Measurements from ENCODE around the gene UBE2S.

Gene UBE2S

DNA sequence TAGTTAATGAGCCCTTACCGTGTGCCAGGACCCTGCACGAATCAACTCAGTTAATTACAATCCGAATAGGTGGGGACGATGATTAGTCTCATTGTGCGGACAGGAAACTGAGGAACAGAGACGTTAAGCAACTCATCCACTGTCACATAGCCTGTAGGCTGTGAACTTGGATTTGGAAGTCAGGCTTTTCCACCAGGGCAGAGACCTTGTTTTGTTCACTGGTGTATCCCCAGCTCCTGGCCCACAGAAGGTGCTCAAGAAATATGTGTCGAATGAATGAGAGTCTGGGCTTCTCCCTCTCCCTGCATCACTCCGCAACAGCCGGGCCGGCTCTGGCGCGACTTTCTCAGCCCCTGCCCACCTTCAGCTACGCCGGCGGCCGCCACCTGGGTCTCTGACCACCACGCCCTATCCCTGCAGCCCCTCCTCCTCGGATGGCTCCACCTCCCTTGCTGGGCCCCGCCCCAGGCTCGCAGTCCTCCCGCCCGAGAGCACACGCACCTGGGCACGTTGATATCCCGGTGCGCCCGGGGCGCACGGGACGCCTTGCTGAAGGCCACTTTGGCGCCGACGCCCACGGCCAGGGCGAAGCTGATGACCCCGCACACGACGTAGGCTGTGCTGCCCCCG, 34.2 kb upstream of the UBE2S start:
- TF ChIP-seq ZNF311 (tag by site-specific recombination; IDR thresholded peaks at IDR 0.05; ENCODE audit: borderline replicate concordance) (no peak), ZFHX2 (tag by site-specific recombination; conservative IDR thresholded peaks at IDR 0.05) (peak; percentile 72), ZBTB8A (tag by site-specific recombination; IDR thresholded peaks at IDR 0.05) (peak; percentile 54), ZNF501 (tag by site-specific recombination; IDR thresholded peaks at IDR 0.05) (no peak), ZNF335 (tag by site-specific recombination; conservative IDR thresholded peaks at IDR 0.05) (0 out of 2 replicates have a peak, but pooled peaks have one; percentile 14), ZNF768 (tag by site-specific recombination; IDR thresholded peaks at IDR 0.05) (0 out of 2 replicates have a peak, but pooled peaks have one; percentile 27), GLIS2 (tag by site-specific recombination; IDR thresholded peaks at IDR 0.05) (0 out of 2 replicates have a peak, but pooled peaks have one; percentile 23), KLF1 (tag by site-specific recombination; IDR thresholded peaks at IDR 0.05) (peak; percentile 76; the same call in 1 of the 2 replicates), ZNF146 (tag by site-specific recombination; IDR thresholded peaks at IDR 0.05) (no peak), EGR2 (tag by site-specific recombination; IDR thresholded peaks at IDR 0.05; ENCODE audit: low read depth) (0 out of 2 replicates have a peak, but pooled peaks have one; percentile 11), KLF9 (tag by site-specific recombination; IDR thresholded peaks at IDR 0.05; ENCODE audit: low read depth) (peak; percentile 18; the same call in 1 of the 2 replicates), SP3 (tag by site-specific recombination; IDR thresholded peaks at IDR 0.05) (peak; percentile 72), GLIS1 (tag by site-specific recombination; IDR thresholded peaks at IDR 0.05) (peak; percentile 22; the same call in 1 of the 2 replicates), SP2 (tag by site-specific recombination; IDR thresholded peaks at IDR 0.05) (peak; percentile 34)
- TF ChIP-seq, protein P1, sequence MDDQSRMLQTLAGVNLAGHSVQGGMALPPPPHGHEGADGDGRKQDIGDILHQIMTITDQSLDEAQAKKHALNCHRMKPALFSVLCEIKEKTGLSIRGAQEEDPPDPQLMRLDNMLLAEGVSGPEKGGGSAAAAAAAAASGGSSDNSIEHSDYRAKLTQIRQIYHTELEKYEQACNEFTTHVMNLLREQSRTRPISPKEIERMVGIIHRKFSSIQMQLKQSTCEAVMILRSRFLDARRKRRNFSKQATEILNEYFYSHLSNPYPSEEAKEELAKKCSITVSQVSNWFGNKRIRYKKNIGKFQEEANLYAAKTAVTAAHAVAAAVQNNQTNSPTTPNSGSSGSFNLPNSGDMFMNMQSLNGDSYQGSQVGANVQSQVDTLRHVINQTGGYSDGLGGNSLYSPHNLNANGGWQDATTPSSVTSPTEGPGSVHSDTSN (CRISPR knock-in tag; IDR thresholded peaks at IDR 0.05), result 0 out of 2 replicates have a peak, but pooled peaks have one; percentile 22
- TF ChIP-seq, protein P2, sequence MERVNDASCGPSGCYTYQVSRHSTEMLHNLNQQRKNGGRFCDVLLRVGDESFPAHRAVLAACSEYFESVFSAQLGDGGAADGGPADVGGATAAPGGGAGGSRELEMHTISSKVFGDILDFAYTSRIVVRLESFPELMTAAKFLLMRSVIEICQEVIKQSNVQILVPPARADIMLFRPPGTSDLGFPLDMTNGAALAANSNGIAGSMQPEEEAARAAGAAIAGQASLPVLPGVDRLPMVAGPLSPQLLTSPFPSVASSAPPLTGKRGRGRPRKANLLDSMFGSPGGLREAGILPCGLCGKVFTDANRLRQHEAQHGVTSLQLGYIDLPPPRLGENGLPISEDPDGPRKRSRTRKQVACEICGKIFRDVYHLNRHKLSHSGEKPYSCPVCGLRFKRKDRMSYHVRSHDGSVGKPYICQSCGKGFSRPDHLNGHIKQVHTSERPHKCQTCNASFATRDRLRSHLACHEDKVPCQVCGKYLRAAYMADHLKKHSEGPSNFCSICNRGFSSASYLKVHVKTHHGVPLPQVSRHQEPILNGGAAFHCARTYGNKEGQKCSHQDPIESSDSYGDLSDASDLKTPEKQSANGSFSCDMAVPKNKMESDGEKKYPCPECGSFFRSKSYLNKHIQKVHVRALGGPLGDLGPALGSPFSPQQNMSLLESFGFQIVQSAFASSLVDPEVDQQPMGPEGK (tag by site-specific recombination; IDR thresholded peaks at IDR 0.05), result peak; percentile 49
- TF ChIP-seq, protein P3, sequence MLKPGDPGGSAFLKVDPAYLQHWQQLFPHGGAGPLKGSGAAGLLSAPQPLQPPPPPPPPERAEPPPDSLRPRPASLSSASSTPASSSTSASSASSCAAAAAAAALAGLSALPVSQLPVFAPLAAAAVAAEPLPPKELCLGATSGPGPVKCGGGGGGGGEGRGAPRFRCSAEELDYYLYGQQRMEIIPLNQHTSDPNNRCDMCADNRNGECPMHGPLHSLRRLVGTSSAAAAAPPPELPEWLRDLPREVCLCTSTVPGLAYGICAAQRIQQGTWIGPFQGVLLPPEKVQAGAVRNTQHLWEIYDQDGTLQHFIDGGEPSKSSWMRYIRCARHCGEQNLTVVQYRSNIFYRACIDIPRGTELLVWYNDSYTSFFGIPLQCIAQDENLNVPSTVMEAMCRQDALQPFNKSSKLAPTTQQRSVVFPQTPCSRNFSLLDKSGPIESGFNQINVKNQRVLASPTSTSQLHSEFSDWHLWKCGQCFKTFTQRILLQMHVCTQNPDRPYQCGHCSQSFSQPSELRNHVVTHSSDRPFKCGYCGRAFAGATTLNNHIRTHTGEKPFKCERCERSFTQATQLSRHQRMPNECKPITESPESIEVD (tag by site-specific recombination; IDR thresholded peaks at IDR 0.05), result no peak
- TF ChIP-seq, protein P4, sequence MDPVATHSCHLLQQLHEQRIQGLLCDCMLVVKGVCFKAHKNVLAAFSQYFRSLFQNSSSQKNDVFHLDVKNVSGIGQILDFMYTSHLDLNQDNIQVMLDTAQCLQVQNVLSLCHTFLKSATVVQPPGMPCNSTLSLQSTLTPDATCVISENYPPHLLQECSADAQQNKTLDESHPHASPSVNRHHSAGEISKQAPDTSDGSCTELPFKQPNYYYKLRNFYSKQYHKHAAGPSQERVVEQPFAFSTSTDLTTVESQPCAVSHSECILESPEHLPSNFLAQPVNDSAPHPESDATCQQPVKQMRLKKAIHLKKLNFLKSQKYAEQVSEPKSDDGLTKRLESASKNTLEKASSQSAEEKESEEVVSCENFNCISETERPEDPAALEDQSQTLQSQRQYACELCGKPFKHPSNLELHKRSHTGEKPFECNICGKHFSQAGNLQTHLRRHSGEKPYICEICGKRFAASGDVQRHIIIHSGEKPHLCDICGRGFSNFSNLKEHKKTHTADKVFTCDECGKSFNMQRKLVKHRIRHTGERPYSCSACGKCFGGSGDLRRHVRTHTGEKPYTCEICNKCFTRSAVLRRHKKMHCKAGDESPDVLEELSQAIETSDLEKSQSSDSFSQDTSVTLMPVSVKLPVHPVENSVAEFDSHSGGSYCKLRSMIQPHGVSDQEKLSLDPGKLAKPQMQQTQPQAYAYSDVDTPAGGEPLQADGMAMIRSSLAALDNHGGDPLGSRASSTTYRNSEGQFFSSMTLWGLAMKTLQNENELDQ (tag by site-specific recombination; IDR thresholded peaks at IDR 0.05; ENCODE audit: low read depth), result no peak
- TF ChIP-seq, protein P5, sequence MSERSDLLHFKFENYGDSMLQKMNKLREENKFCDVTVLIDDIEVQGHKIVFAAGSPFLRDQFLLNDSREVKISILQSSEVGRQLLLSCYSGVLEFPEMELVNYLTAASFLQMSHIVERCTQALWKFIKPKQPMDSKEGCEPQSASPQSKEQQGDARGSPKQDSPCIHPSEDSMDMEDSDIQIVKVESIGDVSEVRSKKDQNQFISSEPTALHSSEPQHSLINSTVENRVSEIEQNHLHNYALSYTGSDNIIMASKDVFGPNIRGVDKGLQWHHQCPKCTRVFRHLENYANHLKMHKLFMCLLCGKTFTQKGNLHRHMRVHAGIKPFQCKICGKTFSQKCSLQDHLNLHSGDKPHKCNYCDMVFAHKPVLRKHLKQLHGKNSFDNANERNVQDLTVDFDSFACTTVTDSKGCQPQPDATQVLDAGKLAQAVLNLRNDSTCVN (tag by site-specific recombination; optimal IDR thresholded peaks at IDR 0.05), result peak; percentile 22
- Histone ChIP-seq H3K27ac (ENCODE audit: extremely low read depth, low read depth, low read length) (no peak overlapping the region), H3K9me3 (ENCODE audit: control insufficient read depth, insufficient read depth, low read depth, low read length) (no peaks in the 10 kb centered on the region), H3K36me3 (ENCODE audit: control insufficient read depth in 2 of 2, insufficient read depth in 1 of 2, low read length in 2 of 2) (no peaks in the 10 kb centered on the region), H3K4me3 (ENCODE audit: low read depth, low read length) (no peak overlapping the region), H3K4me1 (ENCODE audit: control insufficient read depth, insufficient read depth, low read length) (peaks cover 3% of the 10 kb centered on the region; the same call in 1 of the 2 replicates)
- POLR2A ChIA-PET, result interaction anchor here (0.6 kb wide), 1 partner anchor 32 kb away, joined by 5 read pairs; no protein-coding TSS in a partner anchor
- CTCF ChIA-PET, result interaction anchor here (0.7 to 1.7 kb wide), 2 partner anchors 25 to 1313 kb away, joined by 3 to 5 read pairs; no protein-coding TSS in a partner anchor

All from HEK293 (cell line).